Epidermal melanocyte (primary cell): ENCODE results near the gene TMEM273.
"Not testable (repeated sequence)": the region's sequence is repeated elsewhere in the genome, so short reads cannot be mapped to it uniquely, and the experiment has no call there.

ENCODE experiments used
- DNase-seq: peaks from one replicate; pipeline ENCODE4 v3.0.0; 2011; ENCODE audit warnings: low spot score; ENCODE audit not compliant: insufficient read length

The TMEM273 gene

DNA sequence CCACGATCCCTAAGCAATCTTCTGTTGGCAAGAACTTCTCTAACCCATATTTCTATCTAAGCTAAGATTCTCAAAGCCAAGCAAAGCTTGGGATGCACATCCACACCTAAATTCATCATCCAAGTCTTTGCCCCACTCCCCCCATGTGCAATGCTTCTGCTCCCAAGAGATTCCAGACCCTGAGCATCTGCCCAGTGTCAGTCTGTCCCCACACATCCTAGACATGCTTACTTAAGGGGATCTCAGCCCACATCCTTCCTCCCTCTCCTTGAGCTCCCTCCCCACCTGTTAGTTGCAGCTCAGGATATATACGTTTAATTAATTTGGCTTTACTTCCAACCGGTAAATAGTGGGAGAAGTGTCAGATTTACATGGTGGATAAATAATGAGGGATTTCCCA, 17.0 kb upstream of the TMEM273 start:
- DNase-seq = no peak

- no peak for DNase-seq
These were observed 15.9 kb upstream of the TMEM273 start for GRCh38 chr10:49204119-49204518.

DNA sequence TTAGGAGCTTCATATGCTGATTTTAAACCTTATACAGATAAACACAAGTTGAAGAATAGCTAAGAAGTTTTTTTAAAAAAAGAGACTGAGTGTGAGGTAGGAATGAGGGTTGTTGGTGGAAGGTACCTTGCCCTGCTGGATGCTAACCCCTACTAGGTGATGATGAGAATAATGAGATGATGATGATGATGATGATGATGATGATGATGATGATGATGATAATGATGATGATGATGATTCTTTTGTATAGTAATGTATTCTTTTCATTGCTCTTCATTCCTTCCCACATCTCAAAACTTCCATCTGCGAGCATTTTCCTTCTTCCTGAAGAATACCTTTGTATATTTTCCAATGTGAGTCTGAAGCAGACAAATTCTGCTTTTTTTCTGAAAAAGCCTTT, 14.1 kb upstream of the TMEM273 start:
- DNase-seq = no peak

DNA sequence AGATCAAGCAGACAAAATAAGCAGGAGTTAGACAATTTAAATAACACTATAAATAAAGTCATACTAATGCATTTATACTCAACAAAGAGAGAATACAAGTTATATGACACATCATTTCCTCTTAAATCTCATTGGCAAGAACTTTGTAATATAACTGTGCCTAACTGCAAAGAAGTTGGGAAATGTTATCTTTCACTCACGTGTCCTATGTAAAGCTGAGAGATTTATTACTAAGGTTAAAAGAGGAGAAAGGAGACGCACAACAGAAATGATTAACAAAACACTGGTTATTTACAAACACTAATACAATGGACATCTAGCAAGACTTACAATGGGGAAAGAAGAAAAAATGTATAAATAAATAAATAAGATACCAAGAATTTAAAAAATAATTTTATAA, 12.7 kb upstream of the TMEM273 start:
- no peak for DNase-seq

GRCh38 chr10:49197171-49197570, 9.0 kb upstream of the TMEM273 start:
- DNase-seq = no peak

GRCh38 chr10:49195864-49196263, 7.7 kb upstream of the TMEM273 start:
- DNase-seq = not testable (repeated sequence)

GRCh38 chr10:49194212-49194920, 6.2 kb upstream of the TMEM273 start:
- DNase-seq = no peak

DNA sequence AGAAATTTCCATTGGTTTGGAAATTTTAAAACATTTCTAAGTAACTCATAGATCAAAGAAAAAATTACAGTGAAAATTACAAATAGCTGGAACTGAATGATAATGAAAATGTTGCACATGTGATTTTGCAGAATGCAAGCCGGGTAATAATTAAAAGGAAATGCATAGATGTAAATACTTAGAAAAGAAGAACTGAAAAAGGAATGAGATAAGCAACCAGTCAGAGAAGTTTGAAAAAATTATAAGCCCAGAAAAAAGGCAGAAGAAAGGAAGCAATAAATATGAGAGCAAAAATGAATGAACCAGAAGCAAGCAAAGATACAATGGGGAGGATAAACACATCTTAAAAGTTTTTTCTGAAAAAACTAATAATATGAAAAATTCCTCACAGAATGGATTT, 3.2 kb upstream of the TMEM273 start:
- DNase-seq = no peak

GRCh38 chr10:49189422-49189821, 1.2 kb upstream of the TMEM273 start:
- DNase-seq = no peak

GRCh38 chr10:49187044-49187484, 1.1 kb downstream of the TMEM273 start:
- no peak for DNase-seq

DNA sequence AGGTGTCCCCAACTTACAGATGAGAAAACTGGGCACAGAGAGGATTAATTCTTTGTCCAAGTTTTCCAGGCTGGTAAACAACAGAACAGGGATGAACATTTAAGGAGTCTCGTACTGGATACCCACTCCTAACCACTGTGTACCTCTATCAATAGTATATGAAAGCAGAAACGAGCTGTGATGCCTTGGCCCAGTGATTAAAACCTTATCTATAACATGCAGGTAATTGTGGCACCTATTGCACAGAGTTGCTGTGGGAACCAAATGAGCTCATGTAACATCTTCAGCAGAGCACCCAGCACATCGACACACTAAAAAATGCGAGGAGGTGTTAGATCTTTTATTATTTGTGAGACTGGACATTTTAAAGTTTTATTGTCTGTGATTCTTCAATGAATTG, 1.6 kb downstream of the TMEM273 start:
- no peak for DNase-seq

GRCh38 chr10:49185213-49185612, 3.0 kb downstream of the TMEM273 start:
- DNase-seq = no peak

DNA sequence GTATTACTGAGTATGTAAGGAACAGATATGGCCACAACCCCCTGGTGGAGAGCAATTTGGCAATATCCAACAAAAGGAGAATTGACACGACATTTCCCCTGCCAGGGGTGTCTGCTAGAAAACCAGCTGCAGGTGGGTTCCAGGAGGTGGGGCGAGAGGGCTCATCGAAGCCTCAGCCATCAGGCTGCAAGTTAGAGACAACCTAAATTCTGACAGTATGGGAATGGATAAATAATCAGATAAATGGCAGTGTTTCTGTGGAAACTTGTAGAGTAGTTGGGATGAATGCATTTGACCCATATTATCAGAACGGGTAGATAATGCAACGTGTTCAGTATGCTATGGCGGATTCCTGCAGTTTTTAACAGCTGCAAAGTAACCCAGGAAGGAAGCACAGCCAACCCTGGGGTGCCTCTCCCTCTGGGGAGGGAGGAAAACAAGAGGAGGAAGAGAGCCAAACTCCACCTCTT, 3.5 kb downstream of the TMEM273 start:
- no peak for DNase-seq

DNA sequence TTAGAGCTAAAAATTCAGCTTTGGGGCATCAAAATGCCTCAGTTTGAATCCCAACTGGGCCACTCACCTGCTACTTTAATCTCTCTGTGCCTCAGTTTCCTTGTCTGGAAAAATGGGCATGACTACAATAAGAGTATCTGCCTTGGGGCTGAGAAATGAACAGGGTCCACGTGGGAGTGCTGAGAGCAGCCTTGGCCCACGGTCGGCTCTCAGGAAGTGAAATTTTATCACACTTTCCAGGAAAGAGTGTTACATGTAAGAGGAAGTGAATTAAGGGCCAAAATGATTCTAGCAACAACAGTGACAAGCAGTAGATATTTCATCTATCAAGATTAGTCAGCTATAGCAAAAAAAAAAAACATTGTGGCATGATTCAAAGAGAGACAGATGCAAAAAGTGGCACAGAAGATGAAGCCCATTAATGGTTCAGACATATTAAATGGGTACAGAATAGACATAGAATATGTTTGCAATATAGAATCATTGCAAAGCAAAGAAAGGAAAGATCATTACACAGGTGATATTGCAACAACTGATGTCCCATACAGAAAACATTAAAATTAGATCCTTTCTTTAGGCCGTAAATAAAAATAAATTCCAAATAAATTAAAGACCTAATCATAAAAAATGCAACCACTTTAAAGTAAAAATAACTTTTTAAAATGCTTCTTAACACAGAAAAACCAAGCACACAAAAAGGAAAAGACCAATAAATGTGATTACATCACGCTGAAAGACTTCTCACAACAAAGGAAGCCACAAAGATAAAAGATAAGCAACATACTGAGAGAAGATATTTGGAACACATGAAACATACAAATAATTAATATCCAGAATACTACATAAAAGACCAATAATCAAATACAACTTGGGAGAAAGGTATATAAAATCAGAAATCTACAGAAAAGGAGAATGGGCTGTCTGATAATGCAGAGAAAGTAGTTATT, 4.3 kb downstream of the TMEM273 start:
- no peak for DNase-seq

GRCh38 chr10:49182776-49183175, 5.4 kb downstream of the TMEM273 start:
- DNase-seq = no peak

- DNase-seq = no peak
These were observed 7.7 kb downstream of the TMEM273 start for GRCh38 chr10:49180444-49180860.

- DNase-seq = no peak
These were observed 8.3 kb downstream of the TMEM273 start for GRCh38 chr10:49179699-49180443.

DNA sequence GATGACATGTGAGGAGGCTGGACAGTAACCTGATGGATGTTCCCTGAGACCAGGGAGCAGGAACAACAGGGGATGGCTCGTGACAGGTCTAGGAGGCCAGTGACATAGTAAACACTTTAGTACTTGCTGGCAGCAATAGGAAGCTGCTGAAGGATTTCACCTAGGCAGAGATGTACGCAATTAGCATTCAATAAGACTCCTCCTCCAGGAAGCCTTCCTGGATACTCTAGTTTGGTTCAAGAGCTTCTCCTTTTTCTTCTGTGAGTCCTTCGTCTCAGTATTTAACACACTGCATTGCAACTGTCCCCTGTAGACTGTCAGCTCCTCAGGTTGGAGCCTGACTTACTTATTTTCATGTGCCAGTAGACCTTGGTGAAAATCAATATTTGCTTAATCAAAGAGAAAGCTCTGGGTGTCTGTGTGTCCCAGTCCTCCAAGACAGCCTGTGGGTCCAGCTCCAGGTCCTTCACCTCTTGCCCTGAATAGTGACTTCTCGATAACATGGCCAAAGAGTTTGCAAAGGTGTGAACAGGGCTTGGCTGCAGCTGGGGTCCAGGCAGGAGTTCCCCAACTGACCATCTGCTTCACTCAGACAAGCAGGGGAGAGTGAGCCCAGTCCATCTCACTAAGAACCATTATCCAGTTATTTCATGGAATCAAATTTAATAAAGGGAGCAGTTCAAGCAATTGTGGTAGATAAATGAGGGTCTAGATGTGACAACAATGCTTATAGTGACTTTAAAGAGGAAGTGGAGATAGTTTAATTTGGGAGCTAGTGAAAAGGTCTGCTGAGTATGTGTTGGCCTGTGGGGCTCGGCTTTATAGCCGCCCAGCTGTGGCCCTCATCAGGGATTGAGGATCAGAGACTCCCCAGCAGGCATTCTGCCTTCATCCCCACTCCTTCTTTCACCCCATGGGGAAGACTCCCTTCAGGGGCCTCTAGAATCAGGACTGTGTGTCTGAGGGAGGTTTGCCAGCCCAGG, 9.4 kb downstream of the TMEM273 start:
- no peak for DNase-seq

DNA sequence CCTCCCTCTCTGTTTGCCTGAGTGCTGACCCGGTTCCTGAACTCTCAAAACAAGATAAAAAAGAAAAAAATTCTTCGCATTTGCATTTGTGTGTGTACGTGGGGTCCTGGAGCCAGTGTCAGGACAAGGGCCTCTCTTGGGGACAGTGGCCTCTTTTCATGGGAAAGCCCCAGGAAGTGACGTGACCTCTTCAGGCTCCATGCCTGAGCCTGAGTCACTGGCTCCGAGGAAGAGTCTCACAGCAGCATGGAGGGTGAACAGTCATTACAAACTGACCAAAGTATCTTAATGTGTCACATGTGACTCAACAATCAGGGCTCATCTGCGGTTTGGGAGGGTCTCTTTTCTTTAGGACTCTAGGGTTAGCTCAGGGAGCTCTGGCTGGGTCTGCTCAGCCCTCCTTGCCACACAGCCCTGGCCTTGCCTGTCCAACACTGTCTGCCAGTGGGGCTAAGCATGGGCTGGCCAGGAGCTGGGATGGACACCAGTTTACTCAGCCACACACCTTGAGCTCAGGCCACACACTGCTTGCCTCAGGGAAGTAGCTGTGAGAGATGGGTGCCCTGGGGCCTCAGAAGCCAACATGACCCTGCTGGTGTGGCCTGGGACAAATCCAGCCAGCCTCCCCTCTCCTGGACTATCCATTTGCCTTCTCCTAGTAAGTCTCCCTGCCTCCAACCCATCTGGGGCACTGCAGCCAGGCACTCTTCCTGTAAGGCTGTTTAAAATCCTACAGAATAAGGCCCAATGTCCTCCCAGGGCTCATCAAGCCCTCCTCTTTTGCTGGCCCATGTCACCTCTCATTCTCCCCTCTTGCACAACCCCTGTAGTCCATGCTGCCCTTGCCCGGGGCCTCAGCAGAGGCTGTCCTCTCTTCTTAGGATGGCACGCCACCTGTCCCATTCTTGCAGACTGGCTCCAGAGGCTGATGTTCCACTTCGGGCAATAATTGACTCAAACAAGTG, 10.5 kb downstream of the TMEM273 start:
- DNase-seq = no peak
